MM.1S (cell line): ENCODE measurements around the gene NPIPB9.
"Not testable (repeated sequence)": the region's sequence is repeated elsewhere in the genome, so short reads cannot be mapped to it uniquely, and the experiment has no call there.

Experiments used
- DNase-seq: peaks from one replicate; pipeline ENCODE4 v3.0.0-alpha.2; 2015
- H2AFZ ChIP-seq: fragments of 300-600 bp; sonication (generic); 2 replicates; pipeline ENCODE4 v1.6.0; 2016; ENCODE audit warnings: antibody characterized with exemption, low read length
- H3F3A ChIP-seq: fragments of 300-600 bp; sonication (generic); 2 replicates; pipeline ENCODE4 v1.6.1; 2016; ENCODE audit warnings: mild to moderate bottlenecking, antibody characterized with exemption, low read length, moderate library complexity, mixed read lengths; ENCODE audit not compliant: insufficient read depth
- H3K27ac ChIP-seq: fragments of 300-600 bp; sonication (generic); 2 replicates; pipeline ENCODE4 v1.5.1; 2016; ENCODE audit warnings: mild to moderate bottlenecking, low read length
- H3K27me3 ChIP-seq: fragments of 300-600 bp; sonication (generic); replicated peaks from 2 replicates; pipeline ENCODE4 v1.6.0; 2016; ENCODE audit warnings: low read length; ENCODE audit not compliant: insufficient read depth
- H3K36me3 ChIP-seq: fragments of 300-600 bp; sonication (generic); replicated peaks from 2 replicates; pipeline ENCODE4 v1.6.1; 2016; ENCODE audit warnings: mild to moderate bottlenecking, low read length, mixed read lengths; ENCODE audit not compliant: insufficient read depth
- H3K4me1 ChIP-seq: fragments of 300-600 bp; sonication (generic); 2 replicates; pipeline ENCODE4 v1.6.1; 2016; ENCODE audit warnings: low read length, mixed read lengths
- H3K4me2 ChIP-seq: fragments of 300-600 bp; sonication (generic); 2 replicates; pipeline ENCODE4 v1.6.0; 2016; ENCODE audit warnings: low read depth, low read length
- H3K4me3 ChIP-seq: fragments of 300-600 bp; sonication (generic); 2 replicates; pipeline ENCODE4 v1.5.1; 2016; ENCODE audit warnings: low read length, mixed read lengths
- H3K79me2 ChIP-seq: fragments of 300-600 bp; sonication (generic); 2 replicates; pipeline ENCODE4 v1.6.1; 2016; ENCODE audit warnings: mixed run types, low read length, mixed read lengths
- H3K9ac ChIP-seq: fragments of 300-600 bp; sonication (generic); 2 replicates; pipeline ENCODE4 v1.6.1; 2016; ENCODE audit warnings: low read length, mixed read lengths
- H3K9me2 ChIP-seq: fragments of 300-600 bp; sonication (generic); replicated peaks from 2 replicates; pipeline ENCODE4 v1.6.1; 2016; ENCODE audit warnings: mild to moderate bottlenecking, low read length, mixed read lengths; ENCODE audit not compliant: insufficient read depth
- H3K9me3 ChIP-seq: fragments of 300-600 bp; sonication (generic); replicated peaks from 2 replicates; pipeline ENCODE4 v1.6.1; 2016; ENCODE audit warnings: mild to moderate bottlenecking, low read length, mixed read lengths; ENCODE audit not compliant: insufficient read depth
- H4K20me1 ChIP-seq: fragments of 300-600 bp; sonication (generic); 2 replicates; pipeline ENCODE4 v1.6.1; 2016; ENCODE audit warnings: mild to moderate bottlenecking, low read length, moderate library complexity, mixed read lengths; ENCODE audit not compliant: insufficient read depth
- EZH2phosphoT487 ChIP-seq: fragments of 300-600 bp; sonication (generic); IDR thresholded peaks from 2 replicates; pipeline ENCODE4 v1.6.1; 2018; ENCODE audit warnings: antibody characterized with exemption, low read length
- TF ChIP-seq, protein P1 (sequence below): fragments of 300-600 bp; sonication (generic); IDR thresholded peaks from 2 replicates; pipeline ENCODE4 v1.5.1; 2016; ENCODE audit warnings: antibody characterized with exemption, low read length, mixed read lengths

Gene NPIPB9

DNA sequence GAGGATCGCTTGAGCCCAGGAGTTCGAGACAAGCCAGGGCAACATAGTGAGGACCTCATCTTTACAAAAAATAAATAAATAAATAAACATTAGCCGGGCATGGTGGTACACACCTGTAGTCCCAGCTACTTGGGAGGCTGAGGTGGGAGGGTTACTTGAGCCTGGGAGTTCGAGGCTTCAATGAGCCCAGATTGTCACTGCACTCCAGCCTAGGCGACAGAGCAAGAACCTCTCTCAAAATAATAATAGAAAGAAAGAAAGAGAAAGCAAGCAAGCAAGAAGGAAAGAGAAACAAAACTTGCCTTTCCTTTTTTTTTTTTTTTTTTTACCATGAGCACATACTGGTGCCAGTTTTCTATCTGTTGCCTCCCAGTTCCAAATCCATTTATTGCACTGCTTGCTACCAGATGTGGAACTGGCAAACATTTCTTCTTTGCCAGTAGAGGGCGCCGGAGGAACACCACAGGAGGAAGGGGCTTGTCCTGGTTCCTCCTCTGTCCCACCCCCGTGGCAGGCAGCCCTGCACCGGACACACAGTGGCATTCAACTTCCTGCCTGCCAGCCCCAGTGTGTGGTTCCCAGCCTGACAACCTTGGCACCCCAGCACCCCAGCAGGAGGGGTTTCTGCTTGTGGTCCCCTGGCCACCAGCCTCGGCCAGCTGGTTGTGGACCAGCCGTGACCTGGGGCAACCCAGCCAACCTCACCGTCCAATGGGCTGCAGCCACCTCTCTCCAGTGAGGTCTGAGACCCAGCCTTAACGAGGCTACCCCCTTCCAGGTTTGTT is 50.8 kb downstream of the NPIPB9 start:
- H3K4me1 ChIP-seq, H3K9ac ChIP-seq, H3K79me2 ChIP-seq, H3K4me3 ChIP-seq, H3K36me3 ChIP-seq, H3K9me2 ChIP-seq, H4K20me1 ChIP-seq, H2AFZ ChIP-seq, H3K9me3 ChIP-seq, H3K27ac ChIP-seq, H3K27me3 ChIP-seq, H3F3A ChIP-seq: not testable (repeated sequence)
- TF ChIP-seq, protein P1, sequence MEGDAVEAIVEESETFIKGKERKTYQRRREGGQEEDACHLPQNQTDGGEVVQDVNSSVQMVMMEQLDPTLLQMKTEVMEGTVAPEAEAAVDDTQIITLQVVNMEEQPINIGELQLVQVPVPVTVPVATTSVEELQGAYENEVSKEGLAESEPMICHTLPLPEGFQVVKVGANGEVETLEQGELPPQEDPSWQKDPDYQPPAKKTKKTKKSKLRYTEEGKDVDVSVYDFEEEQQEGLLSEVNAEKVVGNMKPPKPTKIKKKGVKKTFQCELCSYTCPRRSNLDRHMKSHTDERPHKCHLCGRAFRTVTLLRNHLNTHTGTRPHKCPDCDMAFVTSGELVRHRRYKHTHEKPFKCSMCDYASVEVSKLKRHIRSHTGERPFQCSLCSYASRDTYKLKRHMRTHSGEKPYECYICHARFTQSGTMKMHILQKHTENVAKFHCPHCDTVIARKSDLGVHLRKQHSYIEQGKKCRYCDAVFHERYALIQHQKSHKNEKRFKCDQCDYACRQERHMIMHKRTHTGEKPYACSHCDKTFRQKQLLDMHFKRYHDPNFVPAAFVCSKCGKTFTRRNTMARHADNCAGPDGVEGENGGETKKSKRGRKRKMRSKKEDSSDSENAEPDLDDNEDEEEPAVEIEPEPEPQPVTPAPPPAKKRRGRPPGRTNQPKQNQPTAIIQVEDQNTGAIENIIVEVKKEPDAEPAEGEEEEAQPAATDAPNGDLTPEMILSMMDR: peak; percentile 39
- DNase-seq: peak; percentile 91
- H3K4me2 ChIP-seq: peak overlapping the region; percentile 15; the same call in 1 of the 2 replicates

DNA sequence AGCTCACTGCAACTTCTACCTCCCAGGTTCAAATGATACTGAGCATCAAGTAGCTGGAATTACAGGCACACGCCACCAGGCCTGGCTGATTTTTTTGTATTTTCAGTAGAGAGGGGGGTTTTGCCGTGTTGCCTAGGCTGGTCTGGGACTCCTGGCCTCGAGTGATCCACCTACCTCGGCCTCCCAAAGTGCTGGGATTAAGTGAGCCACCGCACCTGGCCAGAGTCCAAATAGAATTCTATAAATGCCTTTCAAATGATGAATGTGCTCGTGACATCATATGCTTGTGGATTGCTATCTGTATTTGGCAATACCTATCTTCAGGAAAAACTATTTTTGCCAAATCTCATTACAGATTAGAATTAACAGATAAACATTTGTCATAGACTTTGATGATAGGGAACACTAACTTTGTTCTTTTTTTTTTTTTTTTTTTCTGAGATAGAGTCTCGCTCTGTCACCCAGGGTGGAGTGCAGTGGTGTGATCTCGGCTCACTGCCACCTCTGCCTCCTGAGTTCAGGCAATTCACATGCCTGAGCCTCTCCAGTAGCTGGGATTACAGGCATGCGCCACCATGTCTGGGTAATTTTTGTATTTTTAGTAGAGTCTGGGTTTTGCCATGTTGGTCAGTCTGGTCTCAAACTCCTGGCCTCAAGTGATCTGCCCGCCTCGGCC is 56.0 kb downstream of the NPIPB9 start:
- not testable (repeated sequence) for H3K79me2 ChIP-seq, H3K27me3 ChIP-seq, H4K20me1 ChIP-seq, H3K4me1 ChIP-seq, H3K9me3 ChIP-seq, H3K4me2 ChIP-seq, H2AFZ ChIP-seq, H3K27ac ChIP-seq, H3K36me3 ChIP-seq, H3F3A ChIP-seq, H3K9me2 ChIP-seq, H3K9ac ChIP-seq, H3K4me3 ChIP-seq, DNase-seq

DNA sequence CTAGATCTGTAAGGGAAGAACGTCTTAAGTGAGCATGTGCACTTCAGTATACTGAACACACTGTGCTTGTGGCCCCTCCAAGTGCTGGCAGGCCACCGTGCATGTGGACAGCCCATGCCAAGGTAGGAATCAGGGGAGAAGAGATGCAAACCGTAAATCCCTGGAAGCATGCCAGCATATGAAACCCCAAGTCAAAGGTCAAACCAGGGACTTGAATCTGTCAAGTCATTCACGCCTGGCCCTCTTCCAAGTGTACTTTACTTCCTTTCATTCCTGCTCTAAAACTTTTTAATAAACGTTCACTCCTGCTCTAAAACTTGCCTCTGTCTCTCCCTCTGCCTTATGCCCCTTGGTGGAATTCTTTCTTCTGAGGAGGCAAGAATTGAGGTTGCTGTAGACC is 68.4 kb downstream of the NPIPB9 start:
- Histone ChIP-seq H3F3A (no peaks in the 10 kb centered on the region), H3K9me3 (no peaks in the 10 kb centered on the region), H3K27ac (no peak overlapping the region), H3K36me3 (no peaks in the 10 kb centered on the region), H3K4me3 (no peak overlapping the region), H4K20me1 (0 out of 2 replicates have a peak, but pooled peaks cover 4% of the 10 kb centered on the region), H3K9me2 (no peaks in the 10 kb centered on the region), H3K27me3 (no peaks in the 10 kb centered on the region), H3K79me2 (peaks cover 24% of the 10 kb centered on the region), H3K4me1 (peaks cover 7% of the 10 kb centered on the region; the same call in 1 of the 2 replicates), H3K4me2 (no peak overlapping the region), H2AFZ (no peak overlapping the region), H3K9ac (no peak overlapping the region)
- TF ChIP-seq, protein P1: no peak
- no peak for TF ChIP-seq EZH2phosphoT487
- no peak for DNase-seq

DNA sequence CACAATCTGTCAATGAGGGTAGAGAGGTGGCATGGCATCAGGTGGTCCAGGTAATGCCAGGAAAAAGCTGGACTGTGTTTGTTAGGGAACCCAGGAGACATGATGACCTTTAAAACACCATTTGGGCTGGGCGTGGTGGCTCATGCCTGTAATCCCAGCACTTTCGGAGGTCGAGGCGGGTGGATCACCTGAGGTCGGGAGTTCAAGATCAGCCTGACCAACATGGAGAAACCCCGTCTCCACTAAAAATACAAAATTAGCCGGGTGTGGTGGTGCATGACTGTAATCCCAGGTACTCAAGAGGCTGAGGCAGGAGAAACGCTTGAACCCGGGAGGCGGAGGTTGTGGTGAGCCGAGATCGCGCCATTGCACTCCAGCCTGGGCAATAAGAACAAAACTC is 69.0 kb downstream of the NPIPB9 start:
- not testable (repeated sequence) for DNase-seq, H3K27me3 ChIP-seq, H2AFZ ChIP-seq, H3K27ac ChIP-seq, H3K4me3 ChIP-seq, H4K20me1 ChIP-seq, H3K9ac ChIP-seq, H3K9me2 ChIP-seq, H3K36me3 ChIP-seq, H3F3A ChIP-seq, H3K4me2 ChIP-seq, H3K9me3 ChIP-seq
- peaks cover 12% of the 10 kb centered on the region; the same call in 1 of the 2 replicates for H3K4me1 ChIP-seq
- peaks cover 29% of the 10 kb centered on the region for H3K79me2 ChIP-seq
